GM23338 (cell line): Measurements from ENCODE around the gene COL4A2.

Experiments used
- EZH2 ChIP-seq: fragments of 200-600 bp; sonication (generic); IDR thresholded peaks from one replicate; pipeline ENCODE4 v1.8.0; 2017; ENCODE audit warnings: antibody characterized with exemption, mild to moderate bottlenecking, low read depth; ENCODE audit not compliant: unreplicated experiment
- EZH2phosphoT487 ChIP-seq: fragments of 200-600 bp; sonication (generic); IDR thresholded peaks from one replicate; pipeline ENCODE4 v1.8.1; 2018; ENCODE audit warnings: antibody characterized with exemption; ENCODE audit not compliant: unreplicated experiment
- NANOG ChIP-seq: IDR thresholded peaks from 2 replicates; pipeline ENCODE4 v1.6.1; 2016; ENCODE audit warnings: antibody characterized with exemption, borderline replicate concordance
- POLR2AphosphoS5 ChIP-seq: IDR thresholded peaks from 2 replicates; pipeline ENCODE4 v1.6.1; 2016; ENCODE audit warnings: antibody characterized with exemption, low read depth
- STAT1 ChIP-seq: IDR thresholded peaks from one replicate; pipeline ENCODE4 v1.6.1; 2016; ENCODE audit warnings: antibody characterized with exemption; ENCODE audit not compliant: unreplicated experiment
- ZNF331 ChIP-seq: fragments of 250-450 bp; sonication (Bioruptor Pico); IDR thresholded peaks from 2 replicates; pipeline ENCODE4 v1.5.0; 2020; ENCODE audit warnings: low read depth, mild to moderate bottlenecking, moderate library complexity
- TF ChIP-seq, protein P1 (sequence below), 2 experiments: fragments of 200-600 bp in 1 of 2; sonication (generic) in 1 of 2; conservative IDR thresholded peaks; 2 replicates each; pipeline versions ENCODE4 v1.5.1 to v1.6.1; 2016 to 2017; ENCODE audit warnings: antibody characterized with exemption in 2 of 2, low read depth in 2 of 2, mild to moderate bottlenecking in 2 of 2, moderate library complexity in 1 of 2
- TF ChIP-seq, protein P2 (sequence below): IDR thresholded peaks from one replicate; pipeline ENCODE4 v1.6.1; 2018; ENCODE audit warnings: antibody characterized with exemption; ENCODE audit not compliant: unreplicated experiment

DNA sequence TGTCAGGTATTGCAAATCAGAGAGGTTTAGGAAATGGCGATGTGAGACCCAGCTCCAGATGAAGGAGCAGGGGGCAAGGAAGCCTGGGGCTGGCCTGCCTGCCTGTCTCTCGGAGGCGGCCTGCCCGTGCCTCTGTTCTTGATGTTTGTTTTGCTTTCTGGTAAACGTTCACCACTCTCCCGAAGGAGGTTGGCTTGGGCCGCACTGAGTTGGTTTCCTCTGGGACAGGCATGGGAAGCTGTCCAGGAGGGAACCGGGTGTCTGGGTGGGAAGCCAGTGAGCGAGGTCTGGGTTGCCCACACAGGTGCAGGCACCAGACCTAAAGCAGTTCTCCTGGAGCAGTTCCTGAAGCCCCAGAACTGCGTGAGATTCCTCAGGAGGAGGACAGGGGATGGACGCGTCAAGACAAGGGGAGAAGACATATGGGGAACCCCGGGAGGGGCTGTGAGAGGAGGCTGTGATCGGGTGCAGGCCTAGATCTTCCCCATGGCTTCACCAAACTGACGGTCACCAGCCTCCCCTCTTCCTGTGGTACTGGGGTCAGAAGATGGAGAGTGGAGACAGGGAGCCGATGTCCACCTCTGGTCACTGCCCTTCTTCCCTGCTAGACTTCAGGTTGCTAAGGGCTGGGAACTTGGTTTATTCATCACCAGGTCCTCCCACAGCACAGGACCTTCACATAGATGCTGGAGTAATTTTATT, 15.2 kb downstream of the COL4A2 start:
- TF ChIP-seq POLR2AphosphoS5 (no peak), NANOG (no peak), STAT1 (no peak), EZH2 (no peak), EZH2phosphoT487 (no peak), ZNF331 (CRISPR knock-in tag) (no peak)
- TF ChIP-seq, protein P1, sequence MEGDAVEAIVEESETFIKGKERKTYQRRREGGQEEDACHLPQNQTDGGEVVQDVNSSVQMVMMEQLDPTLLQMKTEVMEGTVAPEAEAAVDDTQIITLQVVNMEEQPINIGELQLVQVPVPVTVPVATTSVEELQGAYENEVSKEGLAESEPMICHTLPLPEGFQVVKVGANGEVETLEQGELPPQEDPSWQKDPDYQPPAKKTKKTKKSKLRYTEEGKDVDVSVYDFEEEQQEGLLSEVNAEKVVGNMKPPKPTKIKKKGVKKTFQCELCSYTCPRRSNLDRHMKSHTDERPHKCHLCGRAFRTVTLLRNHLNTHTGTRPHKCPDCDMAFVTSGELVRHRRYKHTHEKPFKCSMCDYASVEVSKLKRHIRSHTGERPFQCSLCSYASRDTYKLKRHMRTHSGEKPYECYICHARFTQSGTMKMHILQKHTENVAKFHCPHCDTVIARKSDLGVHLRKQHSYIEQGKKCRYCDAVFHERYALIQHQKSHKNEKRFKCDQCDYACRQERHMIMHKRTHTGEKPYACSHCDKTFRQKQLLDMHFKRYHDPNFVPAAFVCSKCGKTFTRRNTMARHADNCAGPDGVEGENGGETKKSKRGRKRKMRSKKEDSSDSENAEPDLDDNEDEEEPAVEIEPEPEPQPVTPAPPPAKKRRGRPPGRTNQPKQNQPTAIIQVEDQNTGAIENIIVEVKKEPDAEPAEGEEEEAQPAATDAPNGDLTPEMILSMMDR (conservative IDR thresholded peaks at IDR 0.05; ENCODE audit: low read depth in 2 of 2), result no peak
- TF ChIP-seq, protein P2, sequence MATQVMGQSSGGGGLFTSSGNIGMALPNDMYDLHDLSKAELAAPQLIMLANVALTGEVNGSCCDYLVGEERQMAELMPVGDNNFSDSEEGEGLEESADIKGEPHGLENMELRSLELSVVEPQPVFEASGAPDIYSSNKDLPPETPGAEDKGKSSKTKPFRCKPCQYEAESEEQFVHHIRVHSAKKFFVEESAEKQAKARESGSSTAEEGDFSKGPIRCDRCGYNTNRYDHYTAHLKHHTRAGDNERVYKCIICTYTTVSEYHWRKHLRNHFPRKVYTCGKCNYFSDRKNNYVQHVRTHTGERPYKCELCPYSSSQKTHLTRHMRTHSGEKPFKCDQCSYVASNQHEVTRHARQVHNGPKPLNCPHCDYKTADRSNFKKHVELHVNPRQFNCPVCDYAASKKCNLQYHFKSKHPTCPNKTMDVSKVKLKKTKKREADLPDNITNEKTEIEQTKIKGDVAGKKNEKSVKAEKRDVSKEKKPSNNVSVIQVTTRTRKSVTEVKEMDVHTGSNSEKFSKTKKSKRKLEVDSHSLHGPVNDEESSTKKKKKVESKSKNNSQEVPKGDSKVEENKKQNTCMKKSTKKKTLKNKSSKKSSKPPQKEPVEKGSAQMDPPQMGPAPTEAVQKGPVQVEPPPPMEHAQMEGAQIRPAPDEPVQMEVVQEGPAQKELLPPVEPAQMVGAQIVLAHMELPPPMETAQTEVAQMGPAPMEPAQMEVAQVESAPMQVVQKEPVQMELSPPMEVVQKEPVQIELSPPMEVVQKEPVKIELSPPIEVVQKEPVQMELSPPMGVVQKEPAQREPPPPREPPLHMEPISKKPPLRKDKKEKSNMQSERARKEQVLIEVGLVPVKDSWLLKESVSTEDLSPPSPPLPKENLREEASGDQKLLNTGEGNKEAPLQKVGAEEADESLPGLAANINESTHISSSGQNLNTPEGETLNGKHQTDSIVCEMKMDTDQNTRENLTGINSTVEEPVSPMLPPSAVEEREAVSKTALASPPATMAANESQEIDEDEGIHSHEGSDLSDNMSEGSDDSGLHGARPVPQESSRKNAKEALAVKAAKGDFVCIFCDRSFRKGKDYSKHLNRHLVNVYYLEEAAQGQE, result no peak
